OCI-LY1 (cell line): Measurements from ENCODE around the gene DCDC1.

Experiments used
- H2AFZ ChIP-seq: fragments of 200-600 bp; sonication (generic), shearing (Covaris generic); 2 replicates; pipeline ENCODE4 v1.6.0; 2014; ENCODE audit warnings: antibody characterized with exemption, mild to moderate bottlenecking, low read length
- H3F3A ChIP-seq: fragments of 200-600 bp; sonication (generic), shearing (Covaris generic); 2 replicates; pipeline ENCODE4 v1.6.0; 2014; ENCODE audit warnings: mild to moderate bottlenecking, antibody characterized with exemption, low read length, moderate library complexity; ENCODE audit not compliant: insufficient read depth
- H3K27ac ChIP-seq: fragments of 200-600 bp; sonication (generic); 2 replicates; pipeline ENCODE4 v1.5.1; 2014; ENCODE audit warnings: low read length, mixed run types, mild to moderate bottlenecking, low read depth; ENCODE audit not compliant: poor library complexity, severe bottlenecking
- H3K27me3 ChIP-seq: fragments of 200-600 bp; sonication (generic); 2 replicates; pipeline ENCODE4 v1.6.0; 2014; ENCODE audit warnings: antibody characterized with exemption, mild to moderate bottlenecking, low read length, moderate library complexity; ENCODE audit not compliant: insufficient read depth
- H3K36me3 ChIP-seq: fragments of 200-600 bp; sonication (generic); 2 replicates; pipeline ENCODE4 v1.6.1; 2014; ENCODE audit warnings: mild to moderate bottlenecking, antibody characterized with exemption, low read length, moderate library complexity, mixed read lengths; ENCODE audit not compliant: insufficient read depth
- H3K4me1 ChIP-seq: fragments of 200-600 bp; sonication (generic); 2 replicates; pipeline ENCODE4 v1.5.1; 2014; ENCODE audit warnings: mild to moderate bottlenecking, low read length, moderate library complexity; ENCODE audit not compliant: insufficient read depth, severe bottlenecking
- H3K4me2 ChIP-seq: fragments of 200-600 bp; sonication (generic), shearing (Covaris generic); 2 replicates; pipeline ENCODE4 v1.6.1; 2014; ENCODE audit warnings: low read length
- H3K4me3 ChIP-seq: fragments of 200-600 bp; sonication (generic); 2 replicates; pipeline ENCODE4 v1.5.1; 2014; ENCODE audit warnings: low read length, low read depth, mild to moderate bottlenecking, mixed read lengths; ENCODE audit not compliant: poor library complexity, severe bottlenecking
- H3K79me2 ChIP-seq: fragments of 200-600 bp; shearing (Covaris generic); 2 replicates; pipeline ENCODE4 v1.6.1; 2016; ENCODE audit warnings: mixed run types, low read length, mixed read lengths; ENCODE audit not compliant: insufficient read depth
- H3K9ac ChIP-seq: fragments of 200-600 bp; sonication (generic), shearing (Covaris generic); 2 replicates; pipeline ENCODE4 v1.6.1; 2014; ENCODE audit warnings: mild to moderate bottlenecking, low read length, mixed read lengths
- H3K9me2 ChIP-seq: fragments of 200-600 bp; sonication (generic), shearing (Covaris generic); 2 replicates; pipeline ENCODE4 v1.6.1; 2014; ENCODE audit warnings: low read depth, mild to moderate bottlenecking, low read length, mixed read lengths
- H3K9me3 ChIP-seq: fragments of 200-600 bp; shearing (Covaris generic); 2 replicates; pipeline ENCODE4 v1.6.1; 2014; ENCODE audit warnings: low read length, mixed read lengths
- H4K20me1 ChIP-seq: fragments of 200-600 bp; sonication (generic), shearing (Covaris generic); 2 replicates; pipeline ENCODE4 v1.6.0; 2016; ENCODE audit warnings: mild to moderate bottlenecking, low read length; ENCODE audit not compliant: insufficient read depth
- EZH2 ChIP-seq: fragments of 200-600 bp; sonication (generic), shearing (Covaris generic); IDR thresholded peaks from 2 replicates; pipeline ENCODE4 v1.8.0; 2017; ENCODE audit warnings: borderline replicate concordance, mixed run types, mild to moderate bottlenecking, antibody characterized with exemption, low read length, moderate library complexity, mixed read lengths
- TF ChIP-seq, protein P1 (sequence below): fragments of 200-600 bp; sonication (generic), shearing (Covaris generic); IDR thresholded peaks from 2 replicates; pipeline ENCODE4 v1.5.1; 2017; ENCODE audit warnings: mild to moderate bottlenecking, antibody characterized with exemption, low read length, moderate library complexity, mixed read lengths

DCDC1 gene

GRCh38 chr11:31397239-31397834, 27.8 kb upstream of the DCDC1 start:
- no peak overlapping the region for H3K4me3 ChIP-seq
- no peaks in the 10 kb centered on the region for H3K9me3 ChIP-seq
- H4K20me1 ChIP-seq: no peaks in the 10 kb centered on the region
- H3K27me3 ChIP-seq: no peaks in the 10 kb centered on the region
- H3K36me3 ChIP-seq: no peaks in the 10 kb centered on the region
- no peaks in the 10 kb centered on the region for H3K4me1 ChIP-seq
- H3K9ac ChIP-seq: no peak overlapping the region
- no peaks in the 10 kb centered on the region for H3K79me2 ChIP-seq
- H3K4me2 ChIP-seq: no peak overlapping the region
- no peaks in the 10 kb centered on the region for H3F3A ChIP-seq
- H3K9me2 ChIP-seq: no peaks in the 10 kb centered on the region
- no peak for TF ChIP-seq EZH2
- TF ChIP-seq, protein P1, sequence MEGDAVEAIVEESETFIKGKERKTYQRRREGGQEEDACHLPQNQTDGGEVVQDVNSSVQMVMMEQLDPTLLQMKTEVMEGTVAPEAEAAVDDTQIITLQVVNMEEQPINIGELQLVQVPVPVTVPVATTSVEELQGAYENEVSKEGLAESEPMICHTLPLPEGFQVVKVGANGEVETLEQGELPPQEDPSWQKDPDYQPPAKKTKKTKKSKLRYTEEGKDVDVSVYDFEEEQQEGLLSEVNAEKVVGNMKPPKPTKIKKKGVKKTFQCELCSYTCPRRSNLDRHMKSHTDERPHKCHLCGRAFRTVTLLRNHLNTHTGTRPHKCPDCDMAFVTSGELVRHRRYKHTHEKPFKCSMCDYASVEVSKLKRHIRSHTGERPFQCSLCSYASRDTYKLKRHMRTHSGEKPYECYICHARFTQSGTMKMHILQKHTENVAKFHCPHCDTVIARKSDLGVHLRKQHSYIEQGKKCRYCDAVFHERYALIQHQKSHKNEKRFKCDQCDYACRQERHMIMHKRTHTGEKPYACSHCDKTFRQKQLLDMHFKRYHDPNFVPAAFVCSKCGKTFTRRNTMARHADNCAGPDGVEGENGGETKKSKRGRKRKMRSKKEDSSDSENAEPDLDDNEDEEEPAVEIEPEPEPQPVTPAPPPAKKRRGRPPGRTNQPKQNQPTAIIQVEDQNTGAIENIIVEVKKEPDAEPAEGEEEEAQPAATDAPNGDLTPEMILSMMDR: peak; percentile 77
- H3K27ac ChIP-seq: no peak overlapping the region
- no peak overlapping the region for H2AFZ ChIP-seq

GRCh38 chr11:31387379-31387778, 17.8 kb upstream of the DCDC1 start:
- no peak overlapping the region for H3K9ac ChIP-seq

GRCh38 chr11:31383116-31383515, 13.6 kb upstream of the DCDC1 start:
- Histone ChIP-seq H3K4me1 (no peaks in the 10 kb centered on the region), H3K9me2 (no peaks in the 10 kb centered on the region), H3K4me3 (no peak overlapping the region), H3K4me2 (no peak overlapping the region), H3K9ac (no peak overlapping the region), H3K27ac (no peak overlapping the region), H3K27me3 (no peaks in the 10 kb centered on the region), H3K79me2 (no peaks in the 10 kb centered on the region), H3K9me3 (no peaks in the 10 kb centered on the region), H4K20me1 (no peaks in the 10 kb centered on the region), H3K36me3 (no peaks in the 10 kb centered on the region; the same call in 1 of the 2 replicates), H3F3A (no peaks in the 10 kb centered on the region), H2AFZ (no peak overlapping the region)
- no peak for TF ChIP-seq EZH2
- TF ChIP-seq, protein P1: no peak

More at GRCh38 chr11:31387379-31387778, 17.8 kb upstream of the DCDC1 start:
- H3K36me3 ChIP-seq: no peaks in the 10 kb centered on the region; the same call in 1 of the 2 replicates
- no peaks in the 10 kb centered on the region for H3K79me2 ChIP-seq
- no peak overlapping the region for H3K27ac ChIP-seq
- H3K4me1 ChIP-seq: no peaks in the 10 kb centered on the region
- H3K9me2 ChIP-seq: no peaks in the 10 kb centered on the region
- no peak overlapping the region for H2AFZ ChIP-seq
- H3K4me2 ChIP-seq: no peak overlapping the region
- TF ChIP-seq EZH2: no peak
- TF ChIP-seq, protein P1: no peak
- H4K20me1 ChIP-seq: no peaks in the 10 kb centered on the region
- no peaks in the 10 kb centered on the region for H3F3A ChIP-seq
- H3K27me3 ChIP-seq: no peaks in the 10 kb centered on the region
- no peak overlapping the region for H3K4me3 ChIP-seq
- no peaks in the 10 kb centered on the region for H3K9me3 ChIP-seq
